Gastroesophageal sphincter (tissue), 4 donors: ENCODE measurements around the gene NFKBIE. TPM values are rescaled to one million over a fixed set of nuclear protein-coding genes. Genes with fewer than 3 reads are reported as not detected.
A peak's percentile ranks its signal among the peaks of the same experiment; 100 is the strongest.

Experiments used
- ATAC-seq: fragments of 150-250 bp; one replicate; pipeline ENCODE4 v1.9.1; 2016; ENCODE audit warnings: mild to moderate bottlenecking, moderate library complexity
- H3K27ac ChIP-seq, 4 donors: fragments of 200-600 bp; sonication (generic) in 3 of 4; 1 replicate in 3 of 4; 2 replicates in 1 of 4; pipeline ENCODE4 v1.5.1; 2016 to 2019
- H3K27me3 ChIP-seq: fragments of 200-600 bp; sonication (generic); one replicate; pipeline ENCODE4 v1.5.1; 2019
- H3K36me3 ChIP-seq, 2 donors: fragments of 200-600 bp; sonication (generic); one replicate each; pipeline ENCODE4 v1.5.1; 2019; ENCODE audit warnings: control low read depth in 1 of 2
- H3K4me1 ChIP-seq, 3 donors: fragments of 200-600 bp; sonication (generic); 1 replicate in 2 of 3; 2 replicates in 1 of 3; pipeline ENCODE4 v1.5.1; 2016 to 2019; ENCODE audit warnings: control low read depth in 2 of 3
- H3K4me3 ChIP-seq, 2 donors: fragments of 200-600 bp; sonication (generic); one replicate each; pipeline ENCODE4 v1.5.1; 2019; ENCODE audit warnings: mild to moderate bottlenecking in 1 of 2, moderate library complexity in 1 of 2
- H3K9me3 ChIP-seq, 3 donors: fragments of 200-600 bp; sonication (generic); one replicate each; pipeline ENCODE4 v1.5.1; 2017 to 2019; ENCODE audit warnings: control low read depth in 2 of 3
- CTCF ChIP-seq, 4 experiments: fragments of 200-600 bp in 2 of 4; fragments of 450-650 bp in 2 of 4; sonication (generic) in 1 of 4; IDR thresholded peaks; one replicate each; pipeline ENCODE4 v1.5.1; 2017 to 2019; ENCODE audit warnings: antibody characterized with exemption in 4 of 4, mild to moderate bottlenecking in 2 of 4, moderate library complexity in 2 of 4
- EP300 ChIP-seq: sonication (generic); formaldehyde crosslinking; IDR thresholded peaks from one replicate; pipeline ENCODE4 v1.6.1; 2017; ENCODE audit warnings: antibody characterized with exemption, mild to moderate bottlenecking
- POLR2A ChIP-seq, 2 donors: fragments of 450-650 bp; IDR thresholded peaks; one replicate each; pipeline ENCODE4 v1.6.1; 2017; ENCODE audit warnings: antibody characterized with exemption in 2 of 2, mild to moderate bottlenecking in 2 of 2, moderate library complexity in 1 of 2
- POLR2AphosphoS5 ChIP-seq: sonication (generic); formaldehyde crosslinking; IDR thresholded peaks from one replicate; pipeline ENCODE4 v1.6.1; 2017; ENCODE audit warnings: antibody characterized with exemption
- WGBS, 2 donors: methylation state at CpG; one replicate each; pipeline ENCODE4 v1.1.5; 2018; ENCODE audit warnings: low coverage in 1 of 2; 5-methylcytosine and 5-hydroxymethylcytosine counted together
- total RNA-seq, 4 donors: library from RNA; depleted of rRNA; stranded (reverse); fragments of >200 nt; gene quantifications; one replicate each; pipeline ENCODE4 v1.1.0, GENCODE V29; 2016

NFKBIE gene
- total RNA-seq, 4 donors from 2014 or later, result 4.2 to 13.4 (median 5.7) TPM

- 73 to 87% methylated on average over 5 to 6 of the region's 9 CpGs for WGBS, 2 donors
- peak overlapping the region in 2 of 4 donors; percentile 96 to 99 for H3K27ac ChIP-seq
- H3K27me3 ChIP-seq, result no peaks in the 10 kb centered on the region
- H3K4me1 ChIP-seq, result peaks cover 0 to 75% (median 18%) of the 10 kb centered on the region in 3 donors
- no peak for ATAC-seq
- H3K36me3 ChIP-seq, result peaks cover 0 to 59% of the 10 kb centered on the region in 2 donors
- peak overlapping the region in 1 of 2 donors; percentile 63 for H3K4me3 ChIP-seq
- TF ChIP-seq EP300, result no peak
- no peak for TF ChIP-seq CTCF (IDR thresholded peaks at IDR 0.05)
- no peak for TF ChIP-seq POLR2A (IDR thresholded peaks at IDR 0.05)
- no peak for TF ChIP-seq POLR2AphosphoS5
- no peaks in the 10 kb centered on the region for H3K9me3 ChIP-seq
Measured at GRCh38 chr6:44249082-44249748, 16.1 kb downstream of the NFKBIE start.

GRCh38 chr6:44248579-44248978 lies 16.8 kb downstream of the NFKBIE start:
- Histone ChIP-seq H3K27ac (peak overlapping the region in 3 of 4 donors; percentile 96 to 100 (median 99)), H3K4me3 (peak overlapping the region; percentile 63 to 79), H3K27me3 (no peaks in the 10 kb centered on the region), H3K9me3 (no peaks in the 10 kb centered on the region), H3K36me3 (peaks cover 0 to 53% of the 10 kb centered on the region in 2 donors), H3K4me1 (peaks cover 0 to 69% (median 18%) of the 10 kb centered on the region in 3 donors)
- 0 to 14% methylated on average over 1 of the region's 1 CpG for WGBS, 2 donors
- TF ChIP-seq POLR2AphosphoS5 (no peak), EP300 (no peak), POLR2A (IDR thresholded peaks at IDR 0.05) (no peak), CTCF (IDR thresholded peaks at IDR 0.05) (no peak)
- no peak for ATAC-seq

- Histone ChIP-seq H3K4me1 (peaks cover 0 to 60% (median 18%) of the 10 kb centered on the region in 3 donors), H3K9me3 (no peaks in the 10 kb centered on the region), H3K27ac (peak overlapping the region; percentile 87 to 100 (median 98)), H3K4me3 (peak overlapping the region; percentile 63 to 79), H3K27me3 (no peaks in the 10 kb centered on the region), H3K36me3 (peaks cover 0 to 43% of the 10 kb centered on the region in 2 donors)
- 0% methylated on average over 5 to 7 of the region's 52 CpGs for WGBS, 2 donors
- TF ChIP-seq POLR2A (IDR thresholded peaks at IDR 0.05) (no peak), POLR2AphosphoS5 (no peak), EP300 (no peak), CTCF (IDR thresholded peaks at IDR 0.05) (no peak)
- ATAC-seq, result peak; percentile 46
Measured at GRCh38 chr6:44247338-44248302, 17.7 kb downstream of the NFKBIE start.

GRCh38 chr6:44246663-44247337 lies 18.6 kb downstream of the NFKBIE start, which contains the start of gene HSP90AB1:
HSP90AB1 (plus strand) TSS chr6:44247101; CDS start chr6:44248630, 1,529 bp downstream.
- peak within 1 kb of the TSS; percentile 87 to 100 (median 98) for H3K27ac ChIP-seq
- TF ChIP-seq POLR2A (IDR thresholded peaks at IDR 0.05) (peak; percentile 99), CTCF (IDR thresholded peaks at IDR 0.05) (no peak), EP300 (no peak), POLR2AphosphoS5 (peak; percentile 100)
- H3K27me3 ChIP-seq, result no peaks in the 10 kb centered on the region
- H3K9me3 ChIP-seq, result no peaks in the 10 kb centered on the region
- 0 to 1% methylated on average over 5 to 19 of the region's 34 CpGs for WGBS, 2 donors
- ATAC-seq, result peak; percentile 92
- H3K4me1 ChIP-seq, result peaks cover 0 to 51% (median 18%) of the 10 kb centered on the region in 3 donors
- H3K36me3 ChIP-seq, result peaks cover 0 to 35% of the 10 kb centered on the region in 2 donors
- H3K4me3 ChIP-seq, result peak within 1 kb of the TSS; percentile 63 to 79
